Keratinocyte (primary cell): ENCODE measurements around the gene MIF.

ENCODE experiments used
- CTCF ChIP-seq, 3 experiments: IDR thresholded peaks in 1 of 3; conservative IDR thresholded peaks in 1 of 3; optimal IDR thresholded peaks in 1 of 3; 2 replicates in 2 of 3; 3 replicates in 1 of 3; pipeline versions ENCODE3 to v1.5.1; 2011; ENCODE audit warnings: low read length in 3 of 3, mild to moderate bottlenecking in 3 of 3, moderate library complexity in 2 of 3, control low read depth in 1 of 3, inconsistent platforms in 1 of 3; ENCODE audit not compliant: insufficient read depth in 2 of 3; ENCODE audit errors: extremely low read depth in 1 of 3
- EZH2 ChIP-seq: IDR thresholded peaks from one replicate; pipeline ENCODE4 v1.6.1; 2012; ENCODE audit warnings: inconsistent platforms, mild to moderate bottlenecking, low read length, moderate library complexity

- TF ChIP-seq CTCF (optimal IDR thresholded peaks at IDR 0.05 in 1 of 3, IDR thresholded peaks at IDR 0.05 in 1 of 3, conservative IDR thresholded peaks at IDR 0.05 in 1 of 3; ENCODE audit: extremely low read depth in 1 of 3, insufficient read depth in 2 of 3, low read length in 3 of 3) (no peak), EZH2 (no peak)
Observed at GRCh38 chr22:23915290-23915689, 21.1 kb downstream of the MIF start.
